Astrocyte of the cerebellum (primary cell): ENCODE data around the gene AADACL4.

ENCODE experiments used
- DNase-seq: peaks from one replicate; pipeline ENCODE4 v3.0.0-alpha.2; 2011; ENCODE audit warnings: low read depth
- H3K4me3 ChIP-seq: 2 replicates; pipeline ENCODE4 v1.5.1; 2011; ENCODE audit warnings: mild to moderate bottlenecking, low read depth, low read length, moderate library complexity
- in situ Hi-C: cut with HindIII; loops from 2 replicates; pipeline ENCODE4 v1.10.0; 2017; ENCODE audit warnings: low sequenced_read_pairs
- TF ChIP-seq, protein P1 (sequence below): IDR thresholded peaks from 2 replicates; pipeline ENCODE4 v1.5.1; 2012; ENCODE audit warnings: low read length, low read depth, moderate library complexity, mild to moderate bottlenecking; ENCODE audit errors: missing control alignments

Gene AADACL4

GRCh38 chr1:12678820-12679219, 34.9 kb downstream of the AADACL4 start:
- no peak for DNase-seq
- TF ChIP-seq, protein P1, sequence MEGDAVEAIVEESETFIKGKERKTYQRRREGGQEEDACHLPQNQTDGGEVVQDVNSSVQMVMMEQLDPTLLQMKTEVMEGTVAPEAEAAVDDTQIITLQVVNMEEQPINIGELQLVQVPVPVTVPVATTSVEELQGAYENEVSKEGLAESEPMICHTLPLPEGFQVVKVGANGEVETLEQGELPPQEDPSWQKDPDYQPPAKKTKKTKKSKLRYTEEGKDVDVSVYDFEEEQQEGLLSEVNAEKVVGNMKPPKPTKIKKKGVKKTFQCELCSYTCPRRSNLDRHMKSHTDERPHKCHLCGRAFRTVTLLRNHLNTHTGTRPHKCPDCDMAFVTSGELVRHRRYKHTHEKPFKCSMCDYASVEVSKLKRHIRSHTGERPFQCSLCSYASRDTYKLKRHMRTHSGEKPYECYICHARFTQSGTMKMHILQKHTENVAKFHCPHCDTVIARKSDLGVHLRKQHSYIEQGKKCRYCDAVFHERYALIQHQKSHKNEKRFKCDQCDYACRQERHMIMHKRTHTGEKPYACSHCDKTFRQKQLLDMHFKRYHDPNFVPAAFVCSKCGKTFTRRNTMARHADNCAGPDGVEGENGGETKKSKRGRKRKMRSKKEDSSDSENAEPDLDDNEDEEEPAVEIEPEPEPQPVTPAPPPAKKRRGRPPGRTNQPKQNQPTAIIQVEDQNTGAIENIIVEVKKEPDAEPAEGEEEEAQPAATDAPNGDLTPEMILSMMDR = no peak
- in situ Hi-C loops = no loop called here
- H3K4me3 ChIP-seq = no peak overlapping the region

DNA sequence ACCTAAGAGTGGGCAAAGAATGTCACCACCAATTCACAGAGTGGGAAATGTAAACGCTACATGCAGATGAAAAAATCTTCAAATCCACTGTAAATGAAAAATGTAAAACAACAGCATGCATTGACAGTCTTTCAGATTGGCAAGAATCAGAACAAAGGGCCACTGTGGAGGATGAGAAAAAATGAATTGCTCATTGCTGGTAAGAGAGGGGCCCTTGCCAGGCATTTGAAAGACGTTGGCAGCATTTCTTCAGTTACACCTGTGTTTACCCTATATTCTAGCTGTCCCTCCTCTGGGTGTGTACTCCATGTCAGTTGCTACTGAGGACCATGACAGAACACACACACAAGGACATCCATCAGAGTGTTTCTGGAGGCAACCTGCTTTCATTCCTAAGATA, 46.3 kb downstream of the AADACL4 start:
- no peak overlapping the region for H3K4me3 ChIP-seq
- DNase-seq = no peak
- TF ChIP-seq, protein P1 = no peak
- in situ Hi-C loops = no loop called here

GRCh38 chr1:12692967-12693782, 49.3 kb downstream of the AADACL4 start:
- DNase-seq = no peak
- H3K4me3 ChIP-seq = no peak overlapping the region
- in situ Hi-C loops = no loop called here
- TF ChIP-seq, protein P1 = no peak

GRCh38 chr1:12696658-12697057, 52.8 kb downstream of the AADACL4 start:
- H3K4me3 ChIP-seq = no peak overlapping the region
- TF ChIP-seq, protein P1 = no peak

GRCh38 chr1:12697397-12697796, 53.5 kb downstream of the AADACL4 start:
- in situ Hi-C loops = no loop called here
- TF ChIP-seq, protein P1 = no peak
- DNase-seq = no peak
- H3K4me3 ChIP-seq = no peak overlapping the region

More at GRCh38 chr1:12696658-12697057, 52.8 kb downstream of the AADACL4 start:
- in situ Hi-C loops = no loop called here
- DNase-seq = no peak

DNA sequence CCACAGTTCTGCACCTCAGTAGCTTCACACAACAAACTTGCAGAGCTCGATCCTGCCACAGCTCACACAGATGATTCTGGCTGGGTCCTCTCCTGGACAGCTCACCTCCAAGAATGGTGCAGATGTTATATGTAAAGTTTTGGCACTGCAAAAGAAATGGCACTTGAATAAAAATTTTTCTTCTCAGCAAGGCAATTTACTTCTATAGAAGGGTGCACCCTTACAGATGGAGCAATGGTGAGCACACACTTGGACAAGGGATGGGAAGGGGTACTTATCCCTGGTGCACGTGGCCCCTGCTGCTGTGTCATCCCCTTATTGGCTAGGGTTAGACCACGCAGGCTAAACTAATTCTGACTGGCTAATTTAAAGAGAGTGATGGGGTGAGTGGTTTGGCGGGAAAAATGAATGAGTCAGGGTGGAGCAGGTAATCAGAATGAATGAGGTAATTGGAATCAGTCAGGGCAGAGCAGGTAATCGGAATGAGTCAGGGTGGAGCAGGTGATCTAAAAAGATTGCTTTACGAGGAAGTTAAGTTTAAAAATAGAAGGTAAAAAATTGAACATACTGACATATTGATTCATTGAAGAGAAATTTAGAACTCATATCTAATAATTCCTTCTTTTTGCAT, 60.1 kb downstream of the AADACL4 start:
- TF ChIP-seq, protein P1 = no peak
- no peak for DNase-seq
- no peak overlapping the region for H3K4me3 ChIP-seq
- in situ Hi-C loops = no loop called here
